Suppressor macrophage treated with lipopolysaccharide for 1 hour (primary cell): Measurements from ENCODE around the gene AJM1.
A peak's percentile ranks its signal among the peaks of the same experiment; 100 is the strongest.

Experiments used
- DNase-seq, 3 donors: peaks; one replicate each; pipeline ENCODE4 v3.0.0-alpha.2; 2020 to 2022

The AJM1 gene

GRCh38 chr9:136808075-136808805, 34.0 kb upstream of the AJM1 start:
- DNase-seq: peak in 1 of 3 donors; percentile 45

GRCh38 chr9:136808806-136809158, 33.5 kb upstream of the AJM1 start:
- DNase-seq: peak in 1 of 3 donors; percentile 25

- DNase-seq: no peak
Measured at GRCh38 chr9:136814725-136815421, 27.4 kb upstream of the AJM1 start.

GRCh38 chr9:136815422-136815782, 26.9 kb upstream of the AJM1 start:
- no peak for DNase-seq

- peak; percentile 48 to 72 (median 56) for DNase-seq
Measured at GRCh38 chr9:136820971-136821825, 21.1 kb upstream of the AJM1 start.

GRCh38 chr9:136821826-136822544, 20.3 kb upstream of the AJM1 start:
- no peak for DNase-seq

- DNase-seq: no peak
Measured at GRCh38 chr9:136823136-136824046, 18.9 kb upstream of the AJM1 start.

- DNase-seq: no peak
Measured at GRCh38 chr9:136824496-136825225, 17.6 kb upstream of the AJM1 start.

- DNase-seq: no peak
Measured at GRCh38 chr9:136825295-136826187, 16.7 kb upstream of the AJM1 start.

- no peak for DNase-seq
Measured at GRCh38 chr9:136826188-136826541, 16.1 kb upstream of the AJM1 start.

GRCh38 chr9:136826703-136827582, 15.3 kb upstream of the AJM1 start:
- no peak for DNase-seq

- no peak for DNase-seq
Measured at GRCh38 chr9:136827794-136828473, 14.3 kb upstream of the AJM1 start.

GRCh38 chr9:136828474-136829140, 13.7 kb upstream of the AJM1 start:
- DNase-seq: no peak

- DNase-seq: no peak
Measured at GRCh38 chr9:136829412-136829811, 12.9 kb upstream of the AJM1 start.

GRCh38 chr9:136829981-136830885, 12.0 kb upstream of the AJM1 start:
- no peak for DNase-seq

GRCh38 chr9:136831002-136831719, 11.1 kb upstream of the AJM1 start:
- DNase-seq: no peak
